Vagina (tissue), 2 donors: ENCODE measurements around the gene PCDHGC3. TPM values are rescaled to one million over a fixed set of nuclear protein-coding genes. Genes with fewer than 3 reads are reported as not detected.

Experiments used
- DNase-seq, 2 donors: peaks; one replicate each; pipeline ENCODE4 v3.0.0-alpha.2; 2017; ENCODE audit errors: extremely low spot score in 2 of 2
- H3K27ac ChIP-seq: fragments of 200-600 bp; sonication (generic); one replicate; pipeline ENCODE4 v1.5.1; 2019
- H3K27me3 ChIP-seq: fragments of 200-600 bp; sonication (generic); one replicate; pipeline ENCODE4 v1.5.1; 2019
- H3K36me3 ChIP-seq, 2 donors: fragments of 200-600 bp; sonication (generic); one replicate each; pipeline ENCODE4 v1.5.1; 2017 to 2019
- H3K4me1 ChIP-seq: fragments of 200-600 bp; sonication (generic); one replicate; pipeline ENCODE4 v1.5.1; 2019
- H3K4me3 ChIP-seq, 2 donors: fragments of 200-600 bp; sonication (generic); 1 replicate in 1 of 2; 2 replicates in 1 of 2; pipeline ENCODE4 v1.5.1; 2016 to 2019
- H3K9me3 ChIP-seq: fragments of 200-600 bp; sonication (generic); one replicate; pipeline ENCODE4 v1.5.1; 2019
- CTCF ChIP-seq, 3 experiments: fragments of 450-650 bp in 2 of 3; fragments of 200-600 bp in 1 of 3; sonication (generic) in 1 of 3; IDR thresholded peaks; one replicate each; pipeline ENCODE4 v1.5.1; 2017 to 2019; ENCODE audit warnings: antibody characterized with exemption in 3 of 3, mild to moderate bottlenecking in 2 of 3, moderate library complexity in 2 of 3
- POLR2A ChIP-seq, 2 donors: fragments of 450-650 bp; IDR thresholded peaks; one replicate each; pipeline ENCODE4 v1.6.1; 2017; ENCODE audit warnings: antibody characterized with exemption in 2 of 2, mild to moderate bottlenecking in 2 of 2, moderate library complexity in 2 of 2
- POLR2AphosphoS5 ChIP-seq, 2 donors: sonication (generic); formaldehyde crosslinking; IDR thresholded peaks; one replicate each; pipeline ENCODE4 v1.9.0; 2017; ENCODE audit warnings: antibody characterized with exemption in 2 of 2, mild to moderate bottlenecking in 2 of 2, low read depth in 1 of 2; ENCODE audit not compliant: insufficient read depth in 1 of 2
- intact Hi-C: fragments of 100-400 bp; cut with DNase I; formaldehyde crosslinking; loops from one replicate; pipeline ENCODE4 v1.15.1; 2023
- total RNA-seq: library from RNA; depleted of rRNA; stranded (reverse); fragments of >200 nt; gene quantifications from one replicate; pipeline ENCODE4 v1.2.3, GENCODE V29; 2016

Gene PCDHGC3
- total RNA-seq, 1 donor from 2014 or later, result 78.3 TPM

- Histone ChIP-seq H3K36me3 (peaks cover 0 to 4% of the 10 kb centered on the region in 2 donors), H3K27ac (no peak overlapping the region), H3K4me3 (no peak overlapping the region), H3K27me3 (no peaks in the 10 kb centered on the region), H3K4me1 (peaks cover 44% of the 10 kb centered on the region), H3K9me3 (no peaks in the 10 kb centered on the region)
- intact Hi-C loops, result no loop called here
- no peak for DNase-seq
- no peak for TF ChIP-seq CTCF (IDR thresholded peaks at IDR 0.05)
Measured at GRCh38 chr5:141496038-141496437, 20.3 kb downstream of the PCDHGC3 start.

GRCh38 chr5:141501761-141502160 is 26.0 kb downstream of the PCDHGC3 start:
- intact Hi-C loops, result no loop called here
- Histone ChIP-seq H3K27me3 (no peaks in the 10 kb centered on the region), H3K36me3 (peaks cover 0 to 17% of the 10 kb centered on the region in 2 donors), H3K9me3 (no peaks in the 10 kb centered on the region), H3K27ac (no peak overlapping the region), H3K4me3 (no peak overlapping the region), H3K4me1 (peaks cover 3% of the 10 kb centered on the region)
- TF ChIP-seq CTCF (IDR thresholded peaks at IDR 0.05), result no peak
- no peak for TF ChIP-seq POLR2A (IDR thresholded peaks at IDR 0.05)
- TF ChIP-seq POLR2AphosphoS5 (IDR thresholded peaks at IDR 0.05; ENCODE audit: insufficient read depth in 1 of 2, low read depth in 1 of 2), result no peak
- DNase-seq, result no peak

GRCh38 chr5:141503681-141504080 is 27.9 kb downstream of the PCDHGC3 start:
- TF ChIP-seq POLR2AphosphoS5 (IDR thresholded peaks at IDR 0.05; ENCODE audit: insufficient read depth in 1 of 2, low read depth in 1 of 2) (no peak), POLR2A (IDR thresholded peaks at IDR 0.05) (no peak), CTCF (IDR thresholded peaks at IDR 0.05) (no peak)
- peaks cover 0 to 17% of the 10 kb centered on the region in 2 donors for H3K36me3 ChIP-seq
- no peak overlapping the region for H3K27ac ChIP-seq
- H3K4me3 ChIP-seq, result no peak overlapping the region
- intact Hi-C loops, result no loop called here
- H3K4me1 ChIP-seq, result peaks cover 23% of the 10 kb centered on the region
- no peak for DNase-seq
- H3K27me3 ChIP-seq, result no peaks in the 10 kb centered on the region
- no peaks in the 10 kb centered on the region for H3K9me3 ChIP-seq

- H3K36me3 ChIP-seq, result peaks cover 0 to 17% of the 10 kb centered on the region in 2 donors
- H3K27me3 ChIP-seq, result no peaks in the 10 kb centered on the region
- no peaks in the 10 kb centered on the region for H3K9me3 ChIP-seq
- peaks cover 28% of the 10 kb centered on the region for H3K4me1 ChIP-seq
- DNase-seq, result no peak
- no peak for TF ChIP-seq POLR2A (IDR thresholded peaks at IDR 0.05)
- no peak for TF ChIP-seq POLR2AphosphoS5 (IDR thresholded peaks at IDR 0.05; ENCODE audit: insufficient read depth in 1 of 2, low read depth in 1 of 2)
- TF ChIP-seq CTCF (IDR thresholded peaks at IDR 0.05), result no peak
- intact Hi-C loops, result no loop called here
- H3K4me3 ChIP-seq, result no peak overlapping the region
- no peak overlapping the region for H3K27ac ChIP-seq
Measured at GRCh38 chr5:141504216-141504615, 28.4 kb downstream of the PCDHGC3 start.

GRCh38 chr5:141506381-141507155 is 30.8 kb downstream of the PCDHGC3 start:
- Histone ChIP-seq H3K4me3 (no peak overlapping the region), H3K9me3 (no peaks in the 10 kb centered on the region), H3K36me3 (peaks cover 3 to 20% of the 10 kb centered on the region in 2 donors), H3K27me3 (no peaks in the 10 kb centered on the region), H3K4me1 (peaks cover 40% of the 10 kb centered on the region), H3K27ac (peak overlapping the region; percentile 94)
- intact Hi-C loops, result no loop called here
- TF ChIP-seq POLR2A (IDR thresholded peaks at IDR 0.05) (no peak), POLR2AphosphoS5 (IDR thresholded peaks at IDR 0.05; ENCODE audit: insufficient read depth in 1 of 2, low read depth in 1 of 2) (no peak), CTCF (IDR thresholded peaks at IDR 0.05) (no peak)
- DNase-seq, result no peak
